ENCODE measurements around the gene PABPN1L. TPM values are rescaled to one million over a fixed set of nuclear protein-coding genes. Genes with fewer than 3 reads are reported as not detected.

Gene PABPN1L
- total and polyA plus RNA-seq, 2 of the 8 experiments (the other 6 are each of a cell fraction or from before 2014, with no cell fraction given), result not detected

DNA sequence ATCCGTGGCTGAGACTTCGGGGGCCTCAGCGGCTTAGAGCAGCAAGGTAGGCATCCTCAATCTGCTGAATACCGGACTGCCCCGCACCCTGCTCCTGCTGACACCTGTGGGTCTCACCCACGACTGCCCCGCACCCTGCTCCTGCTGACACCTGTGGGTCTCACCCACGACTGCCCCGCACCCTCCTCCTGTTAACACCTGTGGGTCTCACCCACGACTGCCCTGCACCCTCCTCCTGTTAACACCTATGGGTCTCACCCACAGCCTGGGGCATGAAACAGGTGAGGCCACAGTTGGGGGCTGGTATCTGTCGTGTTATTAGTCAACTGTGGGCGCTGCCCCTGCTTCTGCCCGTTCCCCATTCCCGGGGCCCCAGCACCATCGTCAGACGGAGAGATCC, 36.3 kb upstream of the PABPN1L start:
- WGBS, 2 experiments (ENCODE audit: extremely low coverage in 1 of 2, insufficient coverage in 1 of 2, insufficient read length in 1 of 2, insufficient replicate concordance in 2 of 2, low coverage in 1 of 2, low lambda C conversion rate in 2 of 2, missing lambda C conversion rate in 1 of 2), result 94% methylated on average over 14 of the region's 16 CpGs; no CpG with 5 or more reads in 1 of the 2 experiments
- Histone ChIP-seq H2BK12ac (ENCODE audit: low read depth, low read length) (no peak overlapping the region), H2BK15ac (ENCODE audit: low read length) (no peak overlapping the region)

More for the DNA sequence above, 36.3 kb upstream of the PABPN1L start:
- Histone ChIP-seq H4K5ac (ENCODE audit: insufficient read length, low read depth, low read length) (no peak overlapping the region), H3K4me3 (ENCODE audit: extremely low read depth in 1 of 4, insufficient read depth in 2 of 4, low read depth in 3 of 4, low read length in 4 of 4) (no peak overlapping the region), H2BK20ac (ENCODE audit: low read length) (no peak overlapping the region), H3K9me3 (ENCODE audit: insufficient read depth in 2 of 2, low read depth in 1 of 2, low read length in 1 of 2) (no peaks in the 10 kb centered on the region), H3K18ac (ENCODE audit: extremely low read depth, low read length) (no peak overlapping the region), H4K91ac (replicated peaks; ENCODE audit: insufficient read length, low read length) (no peak overlapping the region), H3K4me2 (ENCODE audit: insufficient read depth in 1 of 2, low read depth in 2 of 2, low read length in 2 of 2) (no peak overlapping the region), H2AK5ac (ENCODE audit: low read depth, low read length) (no peak overlapping the region), H3K79me2 (ENCODE audit: control insufficient read depth in 1 of 2, insufficient read depth in 2 of 2, low read length in 2 of 2) (no peaks in the 10 kb centered on the region), H3K23me2 (ENCODE audit: low read depth, low read length) (no peaks in the 10 kb centered on the region), H3K56ac (replicated peaks; ENCODE audit: insufficient read length, low read depth, low read length) (no peak overlapping the region), H3K4ac (replicated peaks; ENCODE audit: insufficient read length, low read depth, low read length) (no peak overlapping the region), H4K20me1 (replicated peaks in 1 of 2; ENCODE audit: control insufficient read depth in 1 of 2, insufficient read depth in 2 of 2, low read length in 2 of 2) (no peaks in the 10 kb centered on the region), H3K4me1 (replicated peaks in 1 of 4; ENCODE audit: control insufficient read depth in 3 of 4, insufficient read depth in 4 of 4, low read length in 3 of 4) (peaks cover 0 to 8% (median 4%) of the 10 kb centered on the region in 4 experiments; a peak in 3 of 7 replicates), H2BK5ac (ENCODE audit: low read depth, low read length) (no peak overlapping the region), H3K23ac (ENCODE audit: insufficient read length) (no peak overlapping the region), H3K36me3 (ENCODE audit: control insufficient read depth in 2 of 4, insufficient read depth in 4 of 4, low read length in 3 of 4) (no peaks in the 10 kb centered on the region), H3K79me1 (ENCODE audit: low read depth, low read length) (no peaks in the 10 kb centered on the region), H3K9ac (replicated peaks in 1 of 4; ENCODE audit: extremely low read depth in 1 of 4, low read depth in 3 of 4, low read length in 3 of 4) (no peak overlapping the region), H2AFZ (ENCODE audit: low read length) (no peak overlapping the region), H4K8ac (ENCODE audit: extremely low read depth, insufficient read depth, low read length) (peak overlapping the region; percentile 4; the same call in 1 of the 2 replicates), H3K27me3 (replicated peaks in 1 of 4; ENCODE audit: control insufficient read depth in 3 of 4, extremely low read depth in 1 of 4, insufficient read depth in 3 of 4, low read length in 3 of 4) (no peaks in the 10 kb centered on the region), H3K27ac (ENCODE audit: low read depth, low read length) (no peak overlapping the region), H2BK120ac (replicated peaks; ENCODE audit: low read depth, low read length) (no peak overlapping the region), H3K14ac (ENCODE audit: insufficient read length) (no peak overlapping the region)
- TF ChIP-seq HDAC2 (IDR thresholded peaks at IDR 0.05; ENCODE audit: borderline replicate concordance in 1 of 2, low read depth in 2 of 2, low read length in 2 of 2), result no peak
- no peak for TF ChIP-seq KDM1A (IDR thresholded peaks at IDR 0.05; ENCODE audit: borderline replicate concordance, low read length)
- TF ChIP-seq NRF1 (IDR thresholded peaks at IDR 0.05; ENCODE audit: low read depth, low read length), result no peak
- TF ChIP-seq CBX5 (IDR thresholded peaks at IDR 0.05; ENCODE audit: low read depth, low read length), result no peak
- DNase-seq (ENCODE audit: low read depth in 1 of 2, low spot score in 2 of 2) (no peak), FAIRE-seq (no peak)
- POLR2A ChIA-PET (ENCODE audit: partially characterized antibody), result interaction anchor here (3.0 kb wide), 1 partner anchor 11 kb away, joined by 8 read pairs; no protein-coding TSS in a partner anchor
- CTCF ChIA-PET (ENCODE audit: partially characterized antibody), result interaction anchor here (1.8 kb wide), 1 partner anchor 41 kb away, joined by 5 read pairs; no protein-coding TSS in a partner anchor

Data from H1 (cell line).